Activated CD4-positive, alpha-beta T cell treated with anti-CD3 and anti-CD28 coated beads, Interleukin-2, amount 50 U/mL, for 16 hours (primary cell): ENCODE results near the gene FAIM2.

Experiments
- DNase-seq: peaks from one replicate; pipeline ENCODE4 v3.0.0-alpha.2; 2020

Gene FAIM2

GRCh38 chr12:49939307-49939706 lies 35.6 kb upstream of the FAIM2 start:
- no peak for DNase-seq

- no peak for DNase-seq
Observed at GRCh38 chr12:49937639-49938300, 34.1 kb upstream of the FAIM2 start.

- DNase-seq = no peak
Observed at GRCh38 chr12:49936925-49937324, 33.2 kb upstream of the FAIM2 start.

GRCh38 chr12:49934505-49934904 lies 30.8 kb upstream of the FAIM2 start:
- DNase-seq = no peak

GRCh38 chr12:49933796-49934195 lies 30.1 kb upstream of the FAIM2 start:
- no peak for DNase-seq

- no peak for DNase-seq
Observed at GRCh38 chr12:49932533-49933130, 28.9 kb upstream of the FAIM2 start.

- DNase-seq = no peak
Observed at GRCh38 chr12:49932023-49932422, 28.3 kb upstream of the FAIM2 start.

- no peak for DNase-seq
Observed at GRCh38 chr12:49930515-49931288, 27.0 kb upstream of the FAIM2 start.

- no peak for DNase-seq
Observed at GRCh38 chr12:49929581-49929980, 25.9 kb upstream of the FAIM2 start.

- DNase-seq = no peak
Observed at GRCh38 chr12:49928471-49928870, 24.8 kb upstream of the FAIM2 start.

GRCh38 chr12:49925433-49926204 lies 21.9 kb upstream of the FAIM2 start:
- DNase-seq = no peak

GRCh38 chr12:49924628-49925246 lies 21.0 kb upstream of the FAIM2 start:
- no peak for DNase-seq

- no peak for DNase-seq
Observed at GRCh38 chr12:49923880-49924556, 20.3 kb upstream of the FAIM2 start.

- no peak for DNase-seq
Observed at GRCh38 chr12:49923035-49923644, 19.4 kb upstream of the FAIM2 start.

- no peak for DNase-seq
Observed at GRCh38 chr12:49922349-49923034, 18.8 kb upstream of the FAIM2 start.

- no peak for DNase-seq
Observed at GRCh38 chr12:49921936-49922335, 18.2 kb upstream of the FAIM2 start.

- DNase-seq = no peak
Observed at GRCh38 chr12:49921299-49921698, 17.6 kb upstream of the FAIM2 start.

- DNase-seq = no peak
Observed at GRCh38 chr12:49920915-49921286, 17.2 kb upstream of the FAIM2 start.

- no peak for DNase-seq
Observed at GRCh38 chr12:49920241-49920914, 16.7 kb upstream of the FAIM2 start.

GRCh38 chr12:49917788-49918173 lies 14.1 kb upstream of the FAIM2 start:
- no peak for DNase-seq
